Measurements from ENCODE around the gene SPDYC.
A peak's percentile ranks its signal among the peaks of the same experiment; 100 is the strongest.
"Not testable (repeated sequence)": the region's sequence is repeated elsewhere in the genome, so short reads cannot be mapped to it uniquely, and the experiment has no call there.

The SPDYC gene

DNA sequence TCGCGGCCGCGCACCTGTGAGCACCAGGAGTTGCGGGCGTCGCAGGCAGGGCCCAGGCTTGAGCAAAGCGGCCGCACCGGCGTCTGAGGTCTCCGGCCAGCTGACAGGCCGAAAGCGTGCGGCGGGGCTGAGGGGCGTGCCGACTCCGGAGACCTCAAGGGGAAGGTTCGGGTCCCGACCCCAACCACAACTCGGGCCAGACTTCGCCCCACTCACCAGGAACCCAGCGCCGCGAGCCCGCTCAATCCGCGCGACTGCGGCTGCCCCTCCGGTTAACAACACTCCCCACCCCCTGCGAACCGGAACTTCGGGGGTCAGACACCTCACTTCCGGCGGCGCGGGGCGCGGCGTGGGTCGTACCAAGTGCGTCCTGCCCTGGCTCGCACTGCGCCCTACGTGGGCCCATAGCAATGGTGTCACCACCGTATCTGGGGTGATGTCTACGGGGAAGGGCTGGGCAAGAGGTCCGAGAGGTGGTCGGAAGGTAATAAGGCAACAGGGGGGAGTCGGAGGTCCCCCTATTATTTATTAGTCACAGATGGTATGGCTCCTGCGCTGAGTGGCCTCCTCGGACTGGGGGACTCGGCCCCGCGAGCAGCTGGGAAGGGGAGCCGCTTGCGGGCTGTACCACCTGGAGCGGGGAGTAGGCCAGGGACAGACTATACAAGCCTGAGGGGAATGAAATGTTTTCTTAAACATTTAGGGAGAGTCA lies 35.6 kb upstream of the SPDYC start, which contains the start of gene SYVN1:
Gene SYVN1 (minus strand): TSS at position 280 of the 712 bp plus-strand sequence. CDS start 918 bp downstream, outside the sequence.
- DNase-seq: peak; percentile 90 to 93

DNA sequence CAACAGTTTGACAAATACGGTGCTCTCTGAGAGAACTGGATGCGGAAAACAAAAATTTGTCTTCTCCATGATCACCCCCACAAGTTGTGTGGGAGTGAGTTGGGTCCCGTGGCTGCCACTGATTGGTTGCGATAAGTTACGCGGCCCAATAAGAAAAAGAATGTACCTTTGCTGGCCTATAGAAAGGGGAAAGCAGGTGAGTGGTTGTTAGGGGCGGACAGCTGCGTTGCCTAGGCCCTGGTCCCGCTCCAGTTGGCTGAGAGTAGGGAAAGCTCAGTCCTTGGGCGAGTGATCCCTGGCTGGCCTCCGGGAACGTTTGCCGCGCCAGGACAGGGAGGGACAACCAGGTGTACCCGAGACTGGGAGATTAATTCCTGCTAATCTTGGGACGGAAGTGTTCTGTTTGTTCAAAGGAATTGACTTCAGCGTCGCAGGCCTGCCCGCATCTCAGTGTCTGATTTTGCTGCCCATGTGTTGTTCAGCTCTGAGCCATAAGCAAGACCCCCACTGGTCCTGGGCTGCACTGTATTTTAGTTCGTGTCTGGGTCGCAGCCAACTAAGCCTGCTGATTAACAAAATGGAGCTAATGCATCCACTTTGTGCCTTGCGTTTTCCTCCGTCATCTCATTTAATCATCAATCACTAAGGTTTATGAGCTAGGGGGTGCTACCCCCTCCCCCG lies 34.9 kb upstream of the SPDYC start:
- DNase-seq: peak; percentile 91 to 93

DNA sequence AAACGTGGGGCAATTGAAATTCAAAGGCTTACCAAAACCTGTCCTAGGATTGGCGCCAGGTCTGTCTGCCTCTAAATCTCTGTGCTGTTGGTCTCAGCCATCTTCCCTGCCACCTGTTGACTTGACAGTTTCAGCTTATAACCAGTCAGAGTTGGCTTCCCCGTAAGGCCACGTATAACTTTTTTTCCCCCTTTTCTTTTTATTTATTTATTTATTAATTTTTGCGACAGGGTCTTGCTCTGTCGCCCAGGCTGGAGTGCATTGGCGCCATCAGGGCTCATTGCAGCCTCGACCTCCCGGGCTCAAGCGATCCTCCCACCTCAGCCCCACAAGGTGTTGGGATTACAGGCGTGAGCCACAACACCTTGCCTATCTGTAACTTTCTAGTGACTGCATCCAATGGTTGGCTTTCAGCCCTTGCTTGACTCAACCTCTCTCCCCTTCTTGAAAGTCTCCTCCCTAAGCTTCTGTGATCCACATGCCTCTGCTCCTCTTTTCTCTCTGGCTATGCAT lies 34.3 kb upstream of the SPDYC start:
- DNase-seq: no peak

DNA sequence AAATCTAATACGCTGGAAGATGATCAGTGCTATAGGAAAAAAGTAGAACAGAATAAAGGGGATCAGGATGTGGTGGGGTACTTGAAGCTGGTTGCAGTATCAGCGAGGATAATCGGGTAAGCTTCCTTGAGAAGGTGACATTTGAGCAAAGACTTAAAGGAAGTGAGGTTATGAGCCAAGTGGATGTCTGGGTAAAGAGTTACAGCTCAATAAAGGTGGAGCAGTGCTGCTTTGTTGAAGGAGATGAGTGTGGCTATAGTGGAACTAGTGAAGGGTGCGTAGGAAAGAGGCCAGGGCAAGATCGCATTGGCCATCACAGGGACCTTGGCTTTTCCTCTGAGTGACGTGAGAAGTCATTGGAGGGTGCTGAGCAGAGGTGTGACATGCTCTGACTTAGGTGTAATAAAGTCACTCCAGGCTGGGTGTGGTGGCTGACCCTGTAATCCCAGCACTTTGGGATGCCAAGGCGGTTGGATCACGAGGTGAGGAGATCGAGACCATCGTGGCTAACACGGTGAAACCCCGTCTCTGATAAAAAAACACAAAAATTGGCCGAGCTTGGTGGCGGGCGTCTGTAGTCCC lies 33.4 kb upstream of the SPDYC start:
- no peak for DNase-seq

DNA sequence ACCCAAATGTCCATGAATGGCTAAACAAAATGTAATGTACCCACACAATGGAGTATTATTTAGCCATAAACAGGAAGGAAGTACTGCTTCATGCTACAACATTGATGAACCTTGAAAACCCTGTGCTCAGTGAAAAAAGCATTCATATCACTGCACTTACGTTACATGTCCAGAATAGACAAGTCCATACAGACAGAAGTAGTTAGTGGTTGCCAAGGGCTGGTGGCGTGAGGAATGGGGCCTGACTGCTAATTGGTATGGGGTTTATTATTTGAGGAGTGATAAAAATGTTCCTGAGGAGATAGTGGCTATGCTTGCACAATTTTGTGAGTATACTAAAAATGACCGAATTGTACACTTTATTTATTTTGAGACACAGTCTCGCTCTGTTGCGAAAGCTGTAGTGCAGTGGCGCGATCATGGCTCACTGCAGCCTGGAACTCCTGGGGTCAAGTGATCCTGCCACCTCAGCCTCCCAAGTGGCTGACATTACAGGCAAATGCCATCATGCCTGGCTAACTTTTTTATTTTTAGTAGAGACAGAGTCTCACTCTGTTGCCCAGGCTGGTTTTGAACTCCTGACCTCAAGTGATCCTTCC lies 28.0 kb upstream of the SPDYC start:
- no peak for DNase-seq

DNA sequence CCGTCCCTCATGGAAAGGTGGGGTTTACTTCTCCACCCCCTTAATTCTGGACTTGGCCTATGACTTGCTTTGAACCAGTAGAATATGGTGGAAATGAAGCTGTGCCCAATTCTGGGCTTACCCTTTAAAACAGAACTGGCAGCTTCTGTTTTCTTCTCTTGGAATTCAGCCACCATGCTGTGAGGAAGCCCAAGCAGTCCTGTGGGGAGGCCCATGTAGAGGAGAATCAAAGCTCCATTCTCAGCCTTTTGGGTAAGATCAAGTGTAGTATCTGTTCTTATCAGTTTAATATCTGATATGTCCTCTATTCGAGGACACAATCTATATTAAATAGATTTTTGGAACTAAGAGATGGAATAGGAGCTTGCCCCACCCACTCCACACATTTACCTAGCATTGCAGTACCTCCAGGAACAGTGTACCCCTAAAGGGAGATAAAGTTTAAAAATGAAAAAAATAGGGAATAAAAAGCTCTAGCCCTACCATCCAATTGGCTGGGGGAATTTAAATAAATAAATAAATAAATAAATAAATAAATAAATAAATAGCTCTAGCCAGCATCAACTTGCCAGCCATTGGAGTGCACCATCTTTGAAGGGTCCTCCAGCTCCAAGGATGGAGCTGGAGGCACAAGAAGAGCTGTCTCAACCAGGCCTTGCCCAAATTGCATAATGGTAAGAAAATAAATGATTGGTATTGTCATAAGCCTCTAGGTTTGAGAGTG lies 22.5 kb upstream of the SPDYC start:
- no peak for DNase-seq

DNA sequence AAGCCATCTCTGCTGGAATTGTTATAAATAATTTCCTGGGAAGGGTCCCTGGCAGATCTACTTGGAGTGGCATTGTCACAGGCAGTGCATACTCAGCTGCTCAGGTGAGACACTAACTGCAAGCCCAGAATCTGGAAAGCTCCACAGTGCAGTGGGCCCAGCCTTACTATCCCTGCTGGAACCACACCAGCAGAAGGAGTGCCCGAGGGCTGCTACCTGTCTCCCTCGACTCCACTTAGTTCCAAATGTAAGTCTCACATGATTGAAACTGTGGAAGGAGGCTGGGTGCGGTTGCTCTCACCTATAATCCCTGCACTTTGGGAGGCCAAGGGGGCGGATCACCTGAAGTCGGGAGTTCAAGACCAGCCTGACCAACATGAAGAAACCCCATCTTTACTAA lies 21.4 kb upstream of the SPDYC start:
- no peak for DNase-seq

DNA sequence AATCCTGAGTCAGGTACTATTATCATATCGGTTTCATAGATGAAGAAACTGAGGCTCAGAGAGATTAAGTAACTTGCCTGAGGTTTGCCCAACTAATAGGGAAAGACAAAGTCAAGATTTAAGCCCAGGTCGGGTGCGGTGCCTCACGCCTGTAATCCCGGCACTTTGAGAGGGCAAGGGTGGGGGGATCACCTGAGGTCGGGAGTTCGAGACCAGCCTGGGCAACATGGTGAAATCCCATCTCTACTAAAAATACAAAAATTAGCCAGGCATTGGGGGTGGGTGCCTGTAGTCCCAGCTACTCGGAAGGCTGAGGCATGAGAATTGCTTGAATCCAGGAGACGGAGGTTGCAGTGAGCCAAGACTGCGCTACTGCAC lies 19.9 kb upstream of the SPDYC start:
- DNase-seq: not testable (repeated sequence)

DNA sequence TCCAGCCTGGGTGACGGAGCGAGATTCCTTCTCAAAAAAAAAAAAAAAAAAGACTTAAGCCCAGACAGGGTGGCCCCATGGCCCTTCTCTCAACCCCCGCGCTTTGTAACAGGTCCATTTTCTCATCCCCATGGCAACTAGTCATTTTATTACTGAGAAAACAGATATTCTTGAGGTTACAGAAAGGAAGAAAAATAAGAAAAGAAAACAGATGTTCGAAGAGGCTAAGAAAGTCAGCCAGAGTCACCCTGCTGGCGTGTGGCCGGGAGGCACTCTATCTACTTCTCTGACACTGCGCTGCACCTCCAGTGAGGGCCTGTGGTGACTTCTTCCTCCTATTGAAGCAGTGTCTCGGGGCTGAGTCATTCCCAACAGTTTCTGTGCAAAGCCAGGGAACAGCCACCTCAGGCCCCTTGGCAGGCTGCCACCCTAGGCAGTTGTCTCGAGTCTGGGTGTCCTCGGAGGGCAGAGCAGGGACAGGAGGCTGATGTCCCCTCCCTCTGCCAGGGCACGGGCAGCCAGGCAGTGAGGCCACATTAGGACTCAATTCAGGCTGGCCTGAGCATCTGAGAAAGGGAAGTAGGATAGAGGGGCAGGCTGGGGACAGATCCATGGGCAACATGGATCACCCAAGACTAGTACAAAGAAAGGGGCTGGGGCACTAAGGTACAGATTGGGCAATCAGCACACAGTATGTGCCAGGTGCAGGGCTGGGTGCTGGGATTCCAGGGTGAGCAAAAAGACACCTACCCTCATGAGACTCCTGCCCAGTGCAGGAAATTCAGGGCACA lies 19.3 kb upstream of the SPDYC start:
- peak in 1 of 2 donors; percentile 79 for DNase-seq

DNA sequence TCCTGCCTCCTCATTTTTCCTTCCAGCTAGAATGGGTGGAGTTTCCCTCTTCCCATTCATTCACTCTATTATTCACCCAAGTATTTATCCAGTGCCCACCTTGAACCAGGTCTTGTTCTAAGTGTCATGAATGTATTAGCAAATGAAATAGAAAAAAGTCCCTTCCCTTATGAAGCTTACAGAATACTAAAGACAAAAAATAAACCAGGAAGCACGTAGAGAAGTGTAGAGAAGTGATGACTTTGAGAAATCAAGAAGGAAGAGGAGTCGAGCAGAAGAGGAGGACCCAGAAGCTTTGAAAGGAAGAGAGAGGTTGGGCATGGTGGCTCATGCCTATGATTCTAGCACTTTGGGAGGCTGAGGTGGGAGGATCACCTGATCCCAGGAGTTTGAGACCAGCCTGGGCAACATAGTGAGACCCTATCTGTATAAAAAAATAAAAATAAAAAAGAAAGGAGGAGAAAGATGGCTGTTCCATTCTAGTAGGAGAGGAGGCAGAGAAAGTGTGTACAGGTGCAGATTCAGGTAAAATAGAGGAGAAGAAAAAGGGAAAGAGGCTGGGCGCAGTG lies 18.6 kb upstream of the SPDYC start:
- DNase-seq: no peak

DNA sequence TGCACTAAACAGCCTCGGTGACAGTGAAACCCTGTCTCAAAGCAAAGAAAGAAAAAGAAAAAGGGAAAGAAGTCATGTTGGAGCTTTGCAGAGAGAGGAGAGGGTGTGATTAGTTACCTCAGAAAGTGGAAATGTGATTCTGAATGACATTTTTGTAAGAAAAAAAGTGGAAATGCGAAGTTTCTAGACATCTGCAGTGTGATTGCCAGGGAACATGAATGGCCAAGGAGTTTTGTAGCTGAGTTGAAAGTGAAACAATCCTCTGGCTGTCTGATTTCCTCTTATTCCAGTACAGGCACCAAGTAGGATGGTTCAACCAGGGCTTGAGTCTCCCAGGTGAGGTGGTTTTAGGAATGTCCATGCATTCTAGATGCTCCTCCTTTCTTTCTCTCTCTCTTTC lies 17.9 kb upstream of the SPDYC start:
- DNase-seq: no peak

DNA sequence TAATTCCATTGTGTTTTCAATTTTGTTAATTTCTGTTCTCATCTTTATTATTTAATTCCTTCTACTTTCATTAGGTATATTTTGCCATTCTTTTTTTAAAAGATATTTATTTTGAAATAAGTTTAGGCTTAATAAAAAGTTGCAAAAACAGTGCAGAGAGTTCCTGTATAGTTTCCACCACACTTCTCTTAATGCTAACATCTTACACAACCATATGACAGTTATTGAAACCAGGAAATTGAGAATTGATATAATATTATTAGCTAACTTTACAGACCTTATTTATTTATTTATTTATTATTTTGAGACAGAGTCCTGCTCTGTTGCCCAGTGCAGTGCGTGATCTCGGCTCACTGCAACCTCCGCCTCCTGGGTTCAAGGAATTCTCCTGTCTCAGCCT lies 13.8 kb upstream of the SPDYC start:
- DNase-seq: no peak

DNA sequence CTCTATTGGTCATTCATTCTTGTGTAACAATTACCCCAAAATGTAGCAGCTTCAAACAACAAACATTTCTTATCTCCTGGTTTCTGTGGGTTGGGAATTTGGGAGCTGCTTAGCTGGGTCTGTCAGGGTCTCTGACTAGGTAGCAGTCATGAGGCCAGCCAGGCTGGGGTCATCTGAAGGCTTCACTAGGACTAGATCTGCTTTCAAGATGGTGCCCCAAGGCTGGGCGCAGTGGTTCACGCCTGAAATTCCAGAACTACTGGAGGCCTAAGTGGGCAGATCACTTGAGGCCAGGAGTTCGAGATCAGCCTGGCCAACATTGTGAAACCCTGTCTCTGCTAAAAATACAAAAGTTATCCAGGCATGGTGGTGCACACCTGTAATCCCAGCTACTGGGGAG lies 13.1 kb upstream of the SPDYC start:
- no peak for DNase-seq

DNA sequence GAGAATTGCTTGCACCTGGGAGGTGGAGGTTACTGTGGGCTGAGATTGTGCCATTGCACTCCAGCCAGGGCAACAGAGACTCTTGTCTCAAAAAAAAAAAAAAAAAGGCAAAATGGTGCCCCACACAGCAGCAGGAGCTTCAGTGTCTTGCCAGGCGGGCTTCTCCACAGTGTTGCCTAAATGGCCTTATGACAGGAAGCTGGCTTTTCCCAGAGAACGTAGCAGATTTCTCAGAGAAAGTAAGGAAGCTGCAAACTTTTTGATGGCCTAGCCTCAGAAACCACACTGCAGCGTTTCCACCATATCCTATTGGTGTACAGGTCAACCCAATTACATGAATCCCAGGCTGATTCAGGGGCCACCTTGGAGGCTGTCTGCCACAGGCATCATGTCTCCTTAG lies 12.7 kb upstream of the SPDYC start:
- DNase-seq: no peak

DNA sequence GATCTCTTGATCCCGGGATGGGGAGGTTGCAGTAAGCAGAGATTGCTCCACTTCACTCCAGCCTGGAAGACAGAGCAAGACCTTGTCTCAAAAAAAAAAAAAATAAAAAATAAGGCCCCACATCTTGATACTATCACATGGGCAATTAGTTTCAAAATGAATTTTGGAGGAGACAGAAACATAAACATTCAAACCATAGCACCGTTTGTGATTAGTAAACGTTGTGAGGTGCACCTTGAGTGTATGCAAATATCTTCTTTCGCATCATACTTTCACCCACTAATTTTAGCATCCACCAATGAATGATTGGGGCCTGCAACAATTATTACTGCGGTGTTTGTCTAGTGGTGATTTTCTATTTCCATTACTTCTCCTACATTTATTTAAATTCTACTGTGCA lies 11.0 kb upstream of the SPDYC start:
- no peak for DNase-seq

DNA sequence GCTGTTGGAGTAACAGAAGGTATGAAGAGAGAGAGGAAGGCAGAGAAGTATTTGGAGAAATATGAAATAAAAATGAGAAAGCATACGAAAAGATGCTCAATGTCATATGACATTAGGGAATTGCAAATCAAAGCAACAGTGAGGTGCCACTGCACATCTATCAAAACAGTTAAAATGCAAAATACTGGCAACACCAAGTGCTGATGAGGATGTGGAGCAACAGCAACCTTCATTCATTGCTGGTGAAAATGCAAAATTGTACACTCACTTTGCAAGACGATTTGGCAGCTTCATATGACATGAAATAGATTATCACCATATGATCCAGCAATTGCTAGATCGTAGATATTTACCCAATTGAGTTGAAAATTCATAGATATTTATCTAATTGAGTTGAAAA lies 9.4 kb upstream of the SPDYC start:
- DNase-seq: no peak

DNA sequence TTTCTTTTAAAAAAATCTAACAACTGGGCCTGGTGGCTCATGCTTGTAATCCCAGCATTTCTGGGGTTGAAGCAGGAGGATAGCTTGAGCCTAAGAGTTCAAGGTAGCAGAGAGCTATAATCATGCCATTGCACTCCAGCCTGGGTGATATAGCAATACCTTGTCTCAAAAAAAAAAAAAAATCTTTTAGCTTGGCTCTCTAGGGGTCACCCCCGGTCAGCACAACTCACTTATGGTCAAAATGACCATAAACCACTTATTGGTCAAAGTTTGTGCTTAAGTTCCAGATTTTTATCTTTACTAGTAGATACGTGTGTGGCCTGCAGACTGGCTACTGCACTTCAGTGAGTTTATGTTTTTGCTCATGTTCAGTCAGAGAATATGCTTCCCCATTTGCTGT lies 6.3 kb upstream of the SPDYC start:
- no peak for DNase-seq

DNA sequence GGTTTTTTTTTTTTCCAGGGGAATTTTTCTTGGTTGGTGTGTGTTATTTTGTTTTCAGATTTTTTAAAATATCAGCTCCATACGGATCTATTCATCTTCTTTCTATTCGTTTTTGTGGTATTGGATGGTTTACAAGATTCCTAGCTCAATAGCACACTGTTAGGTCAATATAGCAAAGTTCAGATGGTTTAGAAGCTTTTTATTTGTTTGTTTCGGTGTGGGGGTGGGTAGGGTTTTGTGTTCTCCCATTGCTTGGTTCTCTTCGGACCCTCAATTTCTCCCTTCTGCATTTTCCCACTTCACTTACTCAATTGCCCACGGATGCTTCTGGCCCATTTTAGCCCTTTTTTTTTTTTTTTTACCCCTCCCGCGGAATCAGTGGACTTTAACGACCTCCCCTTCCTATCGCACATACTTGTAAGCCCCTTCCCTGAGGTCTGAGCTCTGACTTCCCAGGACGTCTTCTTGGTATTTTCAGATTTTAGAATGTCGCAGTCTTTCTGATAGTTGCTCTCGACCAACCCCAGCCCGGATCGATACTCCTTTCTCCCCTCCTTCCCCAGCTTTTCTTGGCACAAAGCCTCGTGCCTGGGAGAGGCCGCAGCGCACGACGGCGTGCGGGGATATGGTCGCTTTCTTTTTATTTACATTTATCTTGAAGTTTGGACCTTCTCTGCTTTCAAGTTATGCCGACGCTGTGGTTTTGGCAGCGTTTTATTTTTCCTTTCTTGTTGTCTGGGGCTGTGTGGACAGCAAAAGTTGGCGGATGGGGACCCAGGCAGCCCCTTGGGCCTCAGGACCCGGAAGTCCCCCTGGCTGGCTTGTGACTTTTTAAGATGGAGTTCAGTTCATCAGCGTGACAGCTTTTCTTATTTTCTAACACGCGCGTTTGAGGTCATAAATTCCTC lies 4.4 kb upstream of the SPDYC start:
- no peak for DNase-seq

DNA sequence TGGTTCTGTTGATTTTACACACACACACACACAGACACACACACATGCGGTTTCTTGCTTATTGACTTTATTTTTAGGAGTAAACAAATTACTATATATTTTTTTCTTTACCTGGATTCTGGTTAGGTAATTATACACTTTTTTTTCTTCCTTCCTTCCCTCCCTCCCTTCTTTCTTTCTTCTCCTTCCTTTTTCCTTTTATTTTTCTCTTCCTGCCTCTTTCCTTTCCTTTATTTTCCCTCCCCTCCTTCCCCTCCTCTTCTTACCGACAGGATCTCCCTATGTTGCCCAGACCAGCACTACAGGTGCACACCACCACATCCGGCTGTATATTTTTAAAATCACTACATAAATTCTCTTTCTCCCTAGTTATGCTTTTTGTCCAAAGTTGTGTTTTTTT lies 3.1 kb upstream of the SPDYC start:
- no peak for DNase-seq

DNA sequence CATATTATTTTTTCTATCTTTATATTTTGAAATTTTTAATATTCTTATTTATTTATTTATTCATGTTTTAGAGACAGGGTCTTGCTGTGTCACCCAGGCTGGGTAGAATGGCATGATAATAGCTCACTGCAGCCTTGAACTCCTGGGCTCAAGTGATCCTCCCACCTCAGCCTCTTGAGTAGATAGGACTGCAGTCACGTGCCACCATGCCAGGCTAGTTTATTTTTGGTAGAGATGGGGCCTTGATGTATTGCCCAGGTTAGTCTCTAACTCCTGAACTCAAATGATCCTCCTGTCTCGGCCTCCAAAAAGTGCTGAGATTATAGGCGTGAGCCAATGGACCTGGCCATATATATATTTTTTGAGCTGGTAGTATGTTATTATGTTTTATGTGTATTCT lies 2.4 kb upstream of the SPDYC start:
- no peak for DNase-seq

DNA sequence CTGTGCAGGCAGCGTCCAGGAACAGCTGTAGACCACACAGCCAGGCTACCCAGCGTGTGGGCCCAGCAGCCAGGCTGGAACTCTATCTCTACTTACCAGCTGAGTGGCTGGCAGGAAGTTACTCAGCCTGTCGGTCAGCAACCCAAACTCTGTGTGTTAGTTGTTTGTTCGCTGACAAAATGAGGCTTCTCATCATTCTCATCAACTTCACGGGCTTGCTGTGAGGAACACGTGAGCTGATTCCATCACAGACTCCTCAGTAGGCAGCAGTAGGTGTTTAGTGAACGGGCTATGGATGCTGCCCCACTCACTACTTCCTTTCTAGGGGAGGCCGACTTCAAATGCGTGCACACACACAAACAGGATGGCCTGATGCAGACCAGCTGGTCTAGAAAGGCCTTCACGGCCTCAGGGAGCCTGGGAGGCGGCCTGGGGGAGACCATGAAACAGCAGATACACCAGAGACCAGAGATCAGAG lies 830 bp upstream of the SPDYC start:
- DNase-seq: no peak
